ENCODE data around the gene MB21D2.

The MB21D2 gene

DNA sequence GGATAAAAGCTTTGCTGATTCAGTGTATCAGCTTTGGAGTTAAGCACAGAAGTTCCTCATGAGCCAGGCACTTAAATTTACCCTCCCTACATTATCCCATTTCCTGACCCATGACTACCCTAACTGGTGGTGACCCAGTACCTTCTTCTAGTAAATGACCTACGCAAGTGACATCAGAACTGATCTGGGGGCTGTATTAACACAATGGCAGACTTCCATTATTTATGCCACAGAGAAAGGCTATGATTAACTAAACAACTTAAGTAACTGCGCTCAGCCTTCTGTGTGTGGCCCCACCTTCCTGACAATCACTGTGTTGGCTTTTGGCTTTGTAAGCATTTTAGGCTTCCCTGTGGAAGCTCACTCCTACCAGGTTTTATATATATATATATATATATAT is 1.9 kb downstream of the MB21D2 start:
- POLR2A ChIA-PET, result no interaction called here

DNA sequence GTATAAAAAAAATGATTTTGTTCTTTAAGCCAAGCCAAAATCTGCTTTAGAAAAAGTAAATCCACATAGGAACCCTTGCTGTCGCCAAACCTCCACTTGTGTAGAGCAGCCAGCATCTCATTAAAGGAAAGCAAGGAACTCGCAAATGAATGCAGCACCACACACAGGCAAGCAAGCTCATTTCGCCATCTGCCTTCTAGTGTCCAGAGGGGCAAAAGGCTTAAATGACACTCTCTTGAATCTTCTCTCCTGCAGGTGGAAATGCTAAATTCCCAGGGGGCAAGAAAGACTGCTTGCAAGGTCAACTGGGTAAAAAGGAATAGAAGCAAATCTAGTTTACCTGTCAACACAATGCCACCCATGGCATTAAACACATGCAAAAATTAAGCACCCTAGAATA is 2.4 kb downstream of the MB21D2 start:
- Histone ChIP-seq H3K4me3 (ENCODE audit: control insufficient read depth in 1 of 7, extremely low read depth in 1 of 7, insufficient read depth in 4 of 7, low read depth in 2 of 7, low read length in 6 of 7) (no peak overlapping the region), H3K27me3 (replicated peaks in 2 of 5; ENCODE audit: control insufficient read depth in 4 of 5, insufficient read depth in 5 of 5, low read length in 4 of 5) (peaks cover 28 to 57% (median 30%) of the 10 kb centered on the region in 5 experiments), H3K4me1 (ENCODE audit: control extremely low read depth in 1 of 4, control insufficient read depth in 4 of 4, insufficient read depth in 4 of 4, low read length in 3 of 4) (peaks cover 3 to 21% (median 19%) of the 10 kb centered on the region in 4 experiments), H3K27ac (ENCODE audit: insufficient read depth in 1 of 2, low read depth in 1 of 2, low read length in 2 of 2, poor library complexity in 1 of 2, severe bottlenecking in 2 of 2) (no peak overlapping the region), H3K36me3 (ENCODE audit: control insufficient read depth in 4 of 4, insufficient read depth in 4 of 4, low read length in 3 of 4) (no peaks in the 10 kb centered on the region), H3K9me3 (ENCODE audit: control extremely low read depth in 1 of 5, control insufficient read depth in 4 of 5, insufficient read depth in 2 of 5, low read depth in 1 of 5, low read length in 4 of 5) (no peaks in the 10 kb centered on the region)
- peak in 2 of 3 donors; percentile 35 to 57 for DNase-seq
- POLR2A ChIA-PET, result no interaction called here
- WGBS (ENCODE audit: insufficient coverage), result 45% methylated on average over 3 of the region's 3 CpGs
- CTCF ChIA-PET, result interaction anchor here (0.9 to 3.9 kb wide), 7 partner anchors 9 to 126 kb away, joined by 3 to 18 read pairs (median 4); no protein-coding TSS in a partner anchor

More for the DNA sequence above, 1.9 kb downstream of the MB21D2 start:
- peaks cover 29 to 60% (median 32%) of the 10 kb centered on the region in 5 experiments for H3K27me3 ChIP-seq (replicated peaks in 2 of 5; ENCODE audit: control insufficient read depth in 4 of 5, insufficient read depth in 5 of 5, low read length in 4 of 5)
- CTCF ChIA-PET, result interaction anchor here (0.9 to 3.9 kb wide), 6 partner anchors 10 to 126 kb away, joined by 3 to 18 read pairs (median 4); no protein-coding TSS in a partner anchor
- H3K9me3 ChIP-seq (ENCODE audit: control extremely low read depth in 1 of 5, control insufficient read depth in 4 of 5, insufficient read depth in 2 of 5, low read depth in 1 of 5, low read length in 4 of 5), result no peaks in the 10 kb centered on the region
- 83% methylated on average over 1 of the region's 2 CpGs for WGBS (ENCODE audit: insufficient coverage)
- H3K36me3 ChIP-seq (ENCODE audit: control insufficient read depth in 4 of 4, insufficient read depth in 4 of 4, low read length in 3 of 4), result no peaks in the 10 kb centered on the region
- H3K4me1 ChIP-seq (ENCODE audit: control extremely low read depth in 1 of 4, control insufficient read depth in 4 of 4, insufficient read depth in 4 of 4, low read length in 3 of 4), result peaks cover 3 to 21% (median 19%) of the 10 kb centered on the region in 4 experiments
- H3K27ac ChIP-seq (ENCODE audit: insufficient read depth in 1 of 2, low read depth in 1 of 2, low read length in 2 of 2, poor library complexity in 1 of 2, severe bottlenecking in 2 of 2), result no peak overlapping the region
- peak in 2 of 3 donors; percentile 10 for DNase-seq
- H3K4me3 ChIP-seq (ENCODE audit: control insufficient read depth in 1 of 7, extremely low read depth in 1 of 7, insufficient read depth in 4 of 7, low read depth in 2 of 7, low read length in 6 of 7), result no peak overlapping the region

DNA sequence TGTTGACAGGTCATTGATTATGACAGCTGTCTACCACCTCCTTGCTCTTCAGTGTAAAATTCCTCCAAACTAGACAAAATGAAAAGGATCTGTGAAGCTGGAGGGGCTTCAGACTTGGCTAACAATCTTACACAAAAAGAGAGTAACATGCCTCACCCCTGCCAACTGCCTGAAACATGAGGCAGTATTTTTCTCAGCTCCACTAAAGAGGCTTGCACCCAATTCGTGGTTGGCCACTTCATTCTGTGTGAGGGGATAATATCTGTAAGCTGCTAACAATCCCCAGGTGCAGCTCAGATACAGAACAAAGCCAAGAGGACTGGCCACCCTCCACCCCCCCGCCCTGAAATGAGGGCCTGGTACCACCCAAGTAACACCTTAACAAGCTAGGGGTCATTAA is 2.8 kb downstream of the MB21D2 start:
- H3K27me3 ChIP-seq (replicated peaks in 2 of 5; ENCODE audit: control insufficient read depth in 4 of 5, insufficient read depth in 5 of 5, low read length in 4 of 5), result peaks cover 26 to 54% (median 30%) of the 10 kb centered on the region in 5 experiments
- POLR2A ChIA-PET, result no interaction called here
- H3K27ac ChIP-seq (ENCODE audit: insufficient read depth in 1 of 2, low read depth in 1 of 2, low read length in 2 of 2, poor library complexity in 1 of 2, severe bottlenecking in 2 of 2), result no peak overlapping the region
- peak overlapping the region in 1 of 7 experiments; percentile 5 for H3K4me3 ChIP-seq (ENCODE audit: control insufficient read depth in 1 of 7, extremely low read depth in 1 of 7, insufficient read depth in 4 of 7, low read depth in 2 of 7, low read length in 6 of 7)
- WGBS (ENCODE audit: insufficient coverage), result 80% methylated on average over 1 of the region's 2 CpGs
- CTCF ChIA-PET, result interaction anchor here (0.9 to 3.9 kb wide), 6 partner anchors 9 to 126 kb away, joined by 3 to 18 read pairs (median 4); no protein-coding TSS in a partner anchor
- peaks cover 3 to 21% (median 19%) of the 10 kb centered on the region in 4 experiments for H3K4me1 ChIP-seq (ENCODE audit: control extremely low read depth in 1 of 4, control insufficient read depth in 4 of 4, insufficient read depth in 4 of 4, low read length in 3 of 4)
- peak in 1 of 3 donors; percentile 29 for DNase-seq
- no peaks in the 10 kb centered on the region for H3K9me3 ChIP-seq (ENCODE audit: control extremely low read depth in 1 of 5, control insufficient read depth in 4 of 5, insufficient read depth in 2 of 5, low read depth in 1 of 5, low read length in 4 of 5)
- H3K36me3 ChIP-seq (ENCODE audit: control insufficient read depth in 4 of 4, insufficient read depth in 4 of 4, low read length in 3 of 4), result no peaks in the 10 kb centered on the region

DNA sequence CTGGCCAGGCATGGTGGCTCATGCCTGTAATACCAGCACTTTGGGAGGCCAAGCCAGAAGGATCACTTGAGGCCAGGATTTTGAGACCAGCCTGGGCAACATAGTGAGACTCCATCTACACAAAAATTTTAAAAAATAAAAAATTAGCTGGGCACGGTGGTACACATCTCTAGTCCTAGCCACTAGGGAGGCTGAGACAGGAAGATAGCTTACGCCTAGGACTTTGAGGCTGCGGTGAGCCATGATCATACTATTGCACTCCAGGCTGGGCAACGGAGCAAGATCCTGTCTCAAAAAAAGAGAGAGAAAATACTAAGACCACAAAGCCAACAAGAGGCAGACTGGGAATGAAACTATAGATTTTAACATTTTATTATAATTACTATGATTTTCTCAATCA is 4.1 kb downstream of the MB21D2 start:
- Histone ChIP-seq H3K9me3 (ENCODE audit: control extremely low read depth in 1 of 5, control insufficient read depth in 4 of 5, insufficient read depth in 2 of 5, low read depth in 1 of 5, low read length in 4 of 5) (no peaks in the 10 kb centered on the region), H3K36me3 (ENCODE audit: control insufficient read depth in 4 of 4, insufficient read depth in 4 of 4, low read length in 3 of 4) (no peaks in the 10 kb centered on the region), H3K27me3 (replicated peaks in 2 of 5; ENCODE audit: control insufficient read depth in 4 of 5, insufficient read depth in 5 of 5, low read length in 4 of 5) (peaks cover 14 to 41% (median 24%) of the 10 kb centered on the region in 5 experiments), H3K4me1 (ENCODE audit: control extremely low read depth in 1 of 4, control insufficient read depth in 4 of 4, insufficient read depth in 4 of 4, low read length in 3 of 4) (peaks cover 2 to 21% (median 19%) of the 10 kb centered on the region in 4 experiments), H3K4me3 (ENCODE audit: control insufficient read depth in 1 of 7, extremely low read depth in 1 of 7, insufficient read depth in 4 of 7, low read depth in 2 of 7, low read length in 6 of 7) (no peak overlapping the region), H3K27ac (ENCODE audit: insufficient read depth in 1 of 2, low read depth in 1 of 2, low read length in 2 of 2, poor library complexity in 1 of 2, severe bottlenecking in 2 of 2) (no peak overlapping the region)
- POLR2A ChIA-PET, result interaction anchor here (0.6 kb wide), 1 partner anchor 99 kb away, joined by 11 read pairs; no protein-coding TSS in a partner anchor
- 97% methylated on average over 3 of the region's 4 CpGs for WGBS (ENCODE audit: insufficient coverage)
- CTCF ChIA-PET, result no interaction called here
- DNase-seq, result no peak

DNA sequence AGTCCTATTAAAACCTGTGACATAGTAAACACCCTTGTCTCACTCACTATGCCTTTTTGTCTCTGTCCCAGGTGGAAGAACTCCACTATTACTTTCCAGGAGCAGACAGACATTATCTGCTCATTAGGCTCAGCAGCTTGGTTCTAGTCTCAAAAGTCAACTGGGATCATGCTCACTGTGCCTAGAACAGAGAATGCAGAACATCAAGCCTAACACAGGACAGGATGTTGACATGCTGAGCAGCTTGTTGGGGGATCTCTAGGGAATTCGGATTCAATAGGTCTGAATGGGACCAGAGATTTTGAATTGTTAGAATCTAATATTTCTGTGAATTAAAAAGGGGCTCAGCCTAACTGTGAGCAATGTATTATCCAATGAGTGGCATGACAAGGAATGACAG is 6.4 kb downstream of the MB21D2 start:
- 90% methylated on average over 1 of the region's 1 CpG for WGBS (ENCODE audit: insufficient coverage)
- H3K36me3 ChIP-seq (ENCODE audit: control insufficient read depth in 4 of 4, insufficient read depth in 4 of 4, low read length in 3 of 4), result no peaks in the 10 kb centered on the region
- no peak overlapping the region for H3K4me3 ChIP-seq (ENCODE audit: control insufficient read depth in 1 of 7, extremely low read depth in 1 of 7, insufficient read depth in 4 of 7, low read depth in 2 of 7, low read length in 6 of 7)
- POLR2A ChIA-PET, result no interaction called here
- peaks cover 0 to 3% (median under 1%) of the 10 kb centered on the region in 4 experiments for H3K4me1 ChIP-seq (ENCODE audit: control extremely low read depth in 1 of 4, control insufficient read depth in 4 of 4, insufficient read depth in 4 of 4, low read length in 3 of 4)
- H3K9me3 ChIP-seq (ENCODE audit: control extremely low read depth in 1 of 5, control insufficient read depth in 4 of 5, insufficient read depth in 2 of 5, low read depth in 1 of 5, low read length in 4 of 5), result no peaks in the 10 kb centered on the region
- CTCF ChIA-PET, result no interaction called here
- H3K27me3 ChIP-seq (replicated peaks in 2 of 5; ENCODE audit: control insufficient read depth in 4 of 5, insufficient read depth in 5 of 5, low read length in 4 of 5), result peaks cover 9 to 26% (median 14%) of the 10 kb centered on the region in 5 experiments
- no peak overlapping the region for H3K27ac ChIP-seq (ENCODE audit: insufficient read depth in 1 of 2, low read depth in 1 of 2, low read length in 2 of 2, poor library complexity in 1 of 2, severe bottlenecking in 2 of 2)
- no peak for DNase-seq

DNA sequence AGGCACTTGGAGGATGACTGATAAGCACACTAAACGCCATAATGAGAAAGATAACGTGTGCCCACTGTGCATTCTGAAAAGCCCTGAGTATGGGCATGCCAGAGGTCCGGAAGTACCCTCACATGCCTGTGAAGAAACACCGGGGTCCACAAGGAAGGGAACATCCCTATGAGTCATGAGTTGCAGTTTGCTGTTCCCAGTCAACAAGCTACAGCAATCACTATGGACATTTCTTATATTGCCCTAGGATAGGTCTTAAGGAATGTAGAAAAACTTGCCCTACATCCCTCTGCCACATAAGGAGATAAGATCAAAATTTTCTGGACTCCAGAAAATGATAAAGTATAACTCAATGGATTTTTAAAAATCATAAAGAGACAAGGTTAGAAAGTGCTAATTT is 9.9 kb downstream of the MB21D2 start:
- POLR2A ChIA-PET, result no interaction called here
- no peak for DNase-seq
- no peaks in the 10 kb centered on the region for H3K36me3 ChIP-seq (ENCODE audit: control insufficient read depth in 4 of 4, insufficient read depth in 4 of 4, low read length in 3 of 4)
- WGBS (ENCODE audit: insufficient coverage), result 97% methylated on average over 3 of the region's 4 CpGs
- H3K27me3 ChIP-seq (replicated peaks in 2 of 5; ENCODE audit: control insufficient read depth in 4 of 5, insufficient read depth in 5 of 5, low read length in 4 of 5), result no peaks in the 10 kb centered on the region
- no peak overlapping the region for H3K4me3 ChIP-seq (ENCODE audit: control insufficient read depth in 1 of 7, extremely low read depth in 1 of 7, insufficient read depth in 4 of 7, low read depth in 2 of 7, low read length in 6 of 7)
- CTCF ChIA-PET, result no interaction called here
- peaks cover 0 to 4% (median 0%) of the 10 kb centered on the region in 5 experiments for H3K9me3 ChIP-seq (ENCODE audit: control extremely low read depth in 1 of 5, control insufficient read depth in 4 of 5, insufficient read depth in 2 of 5, low read depth in 1 of 5, low read length in 4 of 5)
- no peaks in the 10 kb centered on the region for H3K4me1 ChIP-seq (ENCODE audit: control extremely low read depth in 1 of 4, control insufficient read depth in 4 of 4, insufficient read depth in 4 of 4, low read length in 3 of 4)
- no peak overlapping the region for H3K27ac ChIP-seq (ENCODE audit: insufficient read depth in 1 of 2, low read depth in 1 of 2, low read length in 2 of 2, poor library complexity in 1 of 2, severe bottlenecking in 2 of 2)

DNA sequence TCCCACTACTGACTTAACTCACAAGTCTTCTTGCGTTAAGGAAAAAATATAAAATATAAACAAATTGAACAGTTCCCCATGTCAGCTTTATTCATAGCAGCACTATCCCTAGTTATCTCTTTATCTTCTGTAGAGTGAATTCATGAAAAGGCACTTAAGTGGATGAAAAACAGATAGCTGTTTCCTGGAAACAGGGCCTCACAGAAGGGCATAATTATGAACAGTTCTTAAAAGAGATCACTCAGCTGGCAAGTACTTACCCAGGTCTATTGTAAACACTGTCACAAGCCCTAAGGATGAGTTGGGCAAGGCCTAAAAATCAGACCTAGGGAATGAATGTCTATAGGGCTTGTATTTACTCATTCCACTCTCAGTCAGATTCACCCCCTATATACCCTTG is 10.7 kb downstream of the MB21D2 start:
- Histone ChIP-seq H3K4me1 (ENCODE audit: control extremely low read depth in 1 of 4, control insufficient read depth in 4 of 4, insufficient read depth in 4 of 4, low read length in 3 of 4) (no peaks in the 10 kb centered on the region), H3K4me3 (ENCODE audit: control insufficient read depth in 1 of 7, extremely low read depth in 1 of 7, insufficient read depth in 4 of 7, low read depth in 2 of 7, low read length in 6 of 7) (no peak overlapping the region), H3K9me3 (ENCODE audit: control extremely low read depth in 1 of 5, control insufficient read depth in 4 of 5, insufficient read depth in 2 of 5, low read depth in 1 of 5, low read length in 4 of 5) (peaks cover 0 to 4% (median 0%) of the 10 kb centered on the region in 5 experiments), H3K27me3 (replicated peaks in 2 of 5; ENCODE audit: control insufficient read depth in 4 of 5, insufficient read depth in 5 of 5, low read length in 4 of 5) (no peaks in the 10 kb centered on the region), H3K27ac (ENCODE audit: insufficient read depth in 1 of 2, low read depth in 1 of 2, low read length in 2 of 2, poor library complexity in 1 of 2, severe bottlenecking in 2 of 2) (no peak overlapping the region), H3K36me3 (ENCODE audit: control insufficient read depth in 4 of 4, insufficient read depth in 4 of 4, low read length in 3 of 4) (no peaks in the 10 kb centered on the region)
- ChIA-PET CTCF (interaction anchor here (1.2 to 1.3 kb wide), 2 partner anchors 8 to 10 kb away, joined by 3 read pairs; no protein-coding TSS in a partner anchor), POLR2A (no interaction called here)
- DNase-seq, result no peak
- no CpG with 5 or more reads among the region's 1 CpG for WGBS (ENCODE audit: insufficient coverage)

Data from common myeloid progenitor, CD34-positive (primary cell).